Measurements from ENCODE around the gene OTOP2. TPM values are rescaled to one million over a fixed set of nuclear protein-coding genes. Genes with fewer than 3 reads are reported as not detected.
A peak's percentile ranks its signal among the peaks of the same experiment; 100 is the strongest.
"Not testable (repeated sequence)": the region's sequence is repeated elsewhere in the genome, so short reads cannot be mapped to it uniquely, and the experiment has no call there.

OTOP2 gene
- total and polyA plus RNA-seq, 5 donors from 2014 or later = not detected

- Mint-ChIP-seq H3K36me3 (no peaks in the 10 kb centered on the region), H3K27ac (no peak overlapping the region), H3K9me3 (no peaks in the 10 kb centered on the region), H3K27me3 (peaks cover 38% of the 10 kb centered on the region), H3K4me1 (peaks cover 0 to 22% (median 9%) of the 10 kb centered on the region in 4 donors), H3K4me3 (peak overlapping the region in 1 of 4 donors; percentile 12)
- Histone ChIP-seq H3K27ac (ENCODE audit: insufficient read depth, low read length, poor library complexity, severe bottlenecking) (no peak overlapping the region), H3K27me3 (ENCODE audit: control insufficient read depth, insufficient read depth, low read length) (peaks cover 9% of the 10 kb centered on the region), H3K4me1 (ENCODE audit: control insufficient read depth, insufficient read depth, low read length, poor library complexity, severe bottlenecking) (peaks cover 19% of the 10 kb centered on the region), H3K9me3 (ENCODE audit: control insufficient read depth in 2 of 2, low read length in 2 of 2) (no peaks in the 10 kb centered on the region), H3K36me3 (ENCODE audit: control insufficient read depth, insufficient read depth, low read length) (no peaks in the 10 kb centered on the region), H3K4me3 (ENCODE audit: low read depth, low read length) (no peak overlapping the region)
- DNase-seq (no peak), ATAC-seq (ENCODE audit: low read depth in 2 of 2) (no peak)
Measured at GRCh38 chr17:74978240-74978639, 54.2 kb downstream of the OTOP2 start.

- H3K4me3 Mint-ChIP-seq = peak overlapping the region; percentile 48 to 67 (median 64)
- no peaks in the 10 kb centered on the region for H3K36me3 ChIP-seq (ENCODE audit: control insufficient read depth, insufficient read depth, low read length)
Measured at GRCh38 chr17:74979408-74980146, 55.5 kb downstream of the OTOP2 start.

GRCh38 chr17:74981318-74981978 lies 57.4 kb downstream of the OTOP2 start:
- Histone ChIP-seq H3K27me3 (ENCODE audit: control insufficient read depth, insufficient read depth, low read length) (peaks cover 8% of the 10 kb centered on the region), H3K27ac (ENCODE audit: insufficient read depth, low read length, poor library complexity, severe bottlenecking) (peak overlapping the region; percentile 70), H3K36me3 (ENCODE audit: control insufficient read depth, insufficient read depth, low read length) (no peaks in the 10 kb centered on the region), H3K4me3 (ENCODE audit: low read depth, low read length) (peak overlapping the region; percentile 76), H3K4me1 (ENCODE audit: control insufficient read depth, insufficient read depth, low read length, poor library complexity, severe bottlenecking) (peaks cover 19% of the 10 kb centered on the region), H3K9me3 (ENCODE audit: control insufficient read depth in 2 of 2, low read length in 2 of 2) (no peaks in the 10 kb centered on the region)
- H3K9me3 Mint-ChIP-seq = no peaks in the 10 kb centered on the region
- peaks cover 5 to 24% (median 13%) of the 10 kb centered on the region in 4 donors for H3K4me1 Mint-ChIP-seq
- peak overlapping the region in 2 of 3 donors; percentile 93 to 94 for H3K27ac Mint-ChIP-seq
- peak overlapping the region; percentile 83 to 94 (median 90) for H3K4me3 Mint-ChIP-seq
- DNase-seq (no peak), ATAC-seq (ENCODE audit: low read depth in 2 of 2) (no peak)
- H3K27me3 Mint-ChIP-seq = peaks cover 23% of the 10 kb centered on the region
- H3K36me3 Mint-ChIP-seq = no peaks in the 10 kb centered on the region

More at GRCh38 chr17:74979408-74980146, 55.5 kb downstream of the OTOP2 start:
- peaks cover 5% of the 10 kb centered on the region for H3K27me3 ChIP-seq (ENCODE audit: control insufficient read depth, insufficient read depth, low read length)
- Mint-ChIP-seq H3K36me3 (no peaks in the 10 kb centered on the region), H3K27me3 (peaks cover 29% of the 10 kb centered on the region), H3K9me3 (no peaks in the 10 kb centered on the region), H3K4me1 (peaks cover 5 to 22% (median 11%) of the 10 kb centered on the region in 4 donors), H3K27ac (peak overlapping the region in 1 of 3 donors; percentile 75)
- H3K4me3 ChIP-seq (ENCODE audit: low read depth, low read length) = no peak overlapping the region
- no peaks in the 10 kb centered on the region for H3K9me3 ChIP-seq (ENCODE audit: control insufficient read depth in 2 of 2, low read length in 2 of 2)
- no peak for ATAC-seq (ENCODE audit: low read depth in 2 of 2)
- DNase-seq = no peak
- H3K4me1 ChIP-seq (ENCODE audit: control insufficient read depth, insufficient read depth, low read length, poor library complexity, severe bottlenecking) = peaks cover 19% of the 10 kb centered on the region
- H3K27ac ChIP-seq (ENCODE audit: insufficient read depth, low read length, poor library complexity, severe bottlenecking) = no peak overlapping the region

GRCh38 chr17:74981979-74982662 lies 58.0 kb downstream of the OTOP2 start:
- H3K27me3 Mint-ChIP-seq = peaks cover 22% of the 10 kb centered on the region
- H3K4me3 Mint-ChIP-seq = peak overlapping the region; percentile 83 to 94 (median 90)
- peak overlapping the region; percentile 76 for H3K4me3 ChIP-seq (ENCODE audit: low read depth, low read length)
- H3K36me3 Mint-ChIP-seq = no peaks in the 10 kb centered on the region
- H3K9me3 ChIP-seq (ENCODE audit: control insufficient read depth in 2 of 2, low read length in 2 of 2) = no peaks in the 10 kb centered on the region
- ATAC-seq (ENCODE audit: low read depth in 2 of 2) = peak; percentile 95 to 96
- peak; percentile 80 to 89 (median 80) for DNase-seq
- H3K27ac ChIP-seq (ENCODE audit: insufficient read depth, low read length, poor library complexity, severe bottlenecking) = peak overlapping the region; percentile 70
- H3K36me3 ChIP-seq (ENCODE audit: control insufficient read depth, insufficient read depth, low read length) = no peaks in the 10 kb centered on the region
- peak overlapping the region in 2 of 3 donors; percentile 93 to 94 for H3K27ac Mint-ChIP-seq
- H3K9me3 Mint-ChIP-seq = no peaks in the 10 kb centered on the region
- peaks cover 22% of the 10 kb centered on the region for H3K4me1 ChIP-seq (ENCODE audit: control insufficient read depth, insufficient read depth, low read length, poor library complexity, severe bottlenecking)
- peaks cover 7 to 30% (median 19%) of the 10 kb centered on the region in 4 donors for H3K4me1 Mint-ChIP-seq
- peaks cover 8% of the 10 kb centered on the region for H3K27me3 ChIP-seq (ENCODE audit: control insufficient read depth, insufficient read depth, low read length)

GRCh38 chr17:74982663-74983313 lies 58.7 kb downstream of the OTOP2 start:
- peak overlapping the region; percentile 70 for H3K27ac ChIP-seq (ENCODE audit: insufficient read depth, low read length, poor library complexity, severe bottlenecking)
- Mint-ChIP-seq H3K27ac (peak overlapping the region in 2 of 3 donors; percentile 82 to 93), H3K4me3 (peak overlapping the region; percentile 70 to 94 (median 82)), H3K27me3 (peaks cover 23% of the 10 kb centered on the region), H3K4me1 (peaks cover 9 to 32% (median 22%) of the 10 kb centered on the region in 4 donors)
- not testable (repeated sequence) for H3K36me3 Mint-ChIP-seq; H3K36me3 ChIP-seq (ENCODE audit: control insufficient read depth, insufficient read depth, low read length); H3K9me3 ChIP-seq (ENCODE audit: control insufficient read depth in 2 of 2, low read length in 2 of 2); DNase-seq; ATAC-seq (ENCODE audit: low read depth in 2 of 2); H3K27me3 ChIP-seq (ENCODE audit: control insufficient read depth, insufficient read depth, low read length); H3K9me3 Mint-ChIP-seq
- H3K4me3 ChIP-seq (ENCODE audit: low read depth, low read length) = peak overlapping the region; percentile 34
- H3K4me1 ChIP-seq (ENCODE audit: control insufficient read depth, insufficient read depth, low read length, poor library complexity, severe bottlenecking) = peaks cover 29% of the 10 kb centered on the region

Other genes with a start within 250 kb of the OTOP2 start
- gene CD300LF, start 211.3 kb upstream of the OTOP2 start, total RNA-seq = 0.52 TPM
- gene CD300LF, start 211.3 kb upstream of the OTOP2 start, polyA plus RNA-seq = under 1 TPM in 2 of 4 donors, not detected in 2; 0.19 to 0.21 TPM
- gene RAB37, start 187.0 kb upstream of the OTOP2 start, total RNA-seq = 85.5 TPM
- 100 to 1,000 TPM in 2 of 4 donors, 10 to 100 TPM in 2; 75.6 to 159 (median 104) TPM for gene RAB37, start 187.0 kb upstream of the OTOP2 start, polyA plus RNA-seq
- 177 TPM for gene NHERF1, start 175.6 kb upstream of the OTOP2 start, total RNA-seq
- gene NHERF1, start 175.6 kb upstream of the OTOP2 start, polyA plus RNA-seq = 100 to 1,000 TPM; 373 to 453 (median 405) TPM
- 35.4 TPM for gene NAT9, start 147.9 kb upstream of the OTOP2 start, total RNA-seq
- gene NAT9, start 147.9 kb upstream of the OTOP2 start, polyA plus RNA-seq = 10 to 100 TPM; 16.2 to 22.0 (median 17.7) TPM
- gene GRIN2C, start 64.4 kb upstream of the OTOP2 start, total RNA-seq = not detected
- gene GRIN2C, start 64.4 kb upstream of the OTOP2 start, polyA plus RNA-seq = not detected
- 7.8 TPM for gene FDXR, start 51.3 kb upstream of the OTOP2 start, total RNA-seq
- gene FDXR, start 51.3 kb upstream of the OTOP2 start, polyA plus RNA-seq = 10 to 100 TPM in 2 of 4 donors, 1 to 10 TPM in 2; 5.4 to 15.7 (median 10.5) TPM
- not detected for gene FADS6, start 30.6 kb upstream of the OTOP2 start, total RNA-seq
- gene FADS6, start 30.6 kb upstream of the OTOP2 start, polyA plus RNA-seq = not detected
- not detected for gene USH1G, start 1.0 kb upstream of the OTOP2 start, total RNA-seq
- gene USH1G, start 1.0 kb upstream of the OTOP2 start, polyA plus RNA-seq = not detected
- not detected for gene OTOP3, start 11.6 kb downstream of the OTOP2 start, total RNA-seq
- not detected for gene OTOP3, start 11.6 kb downstream of the OTOP2 start, polyA plus RNA-seq
- gene HID1, start 48.5 kb downstream of the OTOP2 start, total RNA-seq = 5.6 TPM
- 1 to 10 TPM; 1.4 to 2.7 (median 2.4) TPM for gene HID1, start 48.5 kb downstream of the OTOP2 start, polyA plus RNA-seq
- gene CDR2L, start 63.4 kb downstream of the OTOP2 start, total RNA-seq = not detected
- under 1 TPM in 2 of 4 donors, not detected in 2; 0.05 to 0.09 TPM for gene CDR2L, start 63.4 kb downstream of the OTOP2 start, polyA plus RNA-seq
- 25.7 TPM for gene MRPL58, start 88.4 kb downstream of the OTOP2 start, total RNA-seq
- 10 to 100 TPM; 64.0 to 95.8 (median 74.6) TPM for gene MRPL58, start 88.4 kb downstream of the OTOP2 start, polyA plus RNA-seq
- gene ATP5PD, start 122.7 kb downstream of the OTOP2 start, total RNA-seq = 139 TPM
- gene ATP5PD, start 122.7 kb downstream of the OTOP2 start, polyA plus RNA-seq = 100 to 1,000 TPM; 410 to 536 (median 467) TPM
- 23.4 TPM for gene KCTD2, start 123.0 kb downstream of the OTOP2 start, total RNA-seq
- 1 to 10 TPM; 5.8 to 10.0 (median 8.1) TPM for gene KCTD2, start 123.0 kb downstream of the OTOP2 start, polyA plus RNA-seq
- gene SLC16A5, start 163.7 kb downstream of the OTOP2 start, total RNA-seq = 9.3 TPM
- 1 to 10 TPM; 1.3 to 2.6 (median 2.0) TPM for gene SLC16A5, start 163.7 kb downstream of the OTOP2 start, polyA plus RNA-seq
- 12.8 TPM for gene ARMC7, start 185.7 kb downstream of the OTOP2 start, total RNA-seq
- gene ARMC7, start 185.7 kb downstream of the OTOP2 start, polyA plus RNA-seq = 1 to 10 TPM; 3.1 to 4.6 (median 4.2) TPM
- gene NT5C, start 207.5 kb downstream of the OTOP2 start, total RNA-seq = 31.6 TPM
- 10 to 100 TPM; 55.4 to 66.9 (median 57.2) TPM for gene NT5C, start 207.5 kb downstream of the OTOP2 start, polyA plus RNA-seq
- 70.9 TPM for gene JPT1, start 230.2 kb downstream of the OTOP2 start, total RNA-seq
- gene JPT1, start 230.2 kb downstream of the OTOP2 start, polyA plus RNA-seq = 100 to 1,000 TPM; 143 to 231 (median 192) TPM

All from CD4-positive, CD25-positive, alpha-beta regulatory T cell (primary cell).